Measurements from ENCODE around the gene ABT1.

GRCh38 chr6:26646074-26646473 is 49.3 kb downstream of the ABT1 start:
- TF ChIP-seq CTCF (IDR thresholded peaks at IDR 0.05; ENCODE audit: low read depth, low read length) = no peak
- TF ChIP-seq EZH2phosphoT487 (IDR thresholded peaks at IDR 0.05; ENCODE audit: low read depth) = no peak

All from OCI-LY3 (cell line).